MM.1S (cell line): ENCODE measurements around the gene RARRES2.

Source experiments
- EZH2 ChIP-seq: fragments of 300-600 bp; sonication (generic); optimal IDR thresholded peaks from 2 replicates; pipeline ENCODE3; 2017; ENCODE audit warnings: low read depth, mild to moderate bottlenecking, antibody characterized with exemption, low read length, mixed read lengths
- EZH2phosphoT487 ChIP-seq: fragments of 300-600 bp; sonication (generic); IDR thresholded peaks from 2 replicates; pipeline ENCODE4 v1.6.1; 2018; ENCODE audit warnings: antibody characterized with exemption, low read length
- TF ChIP-seq, protein P1 (sequence below): fragments of 300-600 bp; sonication (generic); IDR thresholded peaks from 2 replicates; pipeline ENCODE4 v1.5.1; 2016; ENCODE audit warnings: antibody characterized with exemption, low read length, mixed read lengths

- TF ChIP-seq, protein P1, sequence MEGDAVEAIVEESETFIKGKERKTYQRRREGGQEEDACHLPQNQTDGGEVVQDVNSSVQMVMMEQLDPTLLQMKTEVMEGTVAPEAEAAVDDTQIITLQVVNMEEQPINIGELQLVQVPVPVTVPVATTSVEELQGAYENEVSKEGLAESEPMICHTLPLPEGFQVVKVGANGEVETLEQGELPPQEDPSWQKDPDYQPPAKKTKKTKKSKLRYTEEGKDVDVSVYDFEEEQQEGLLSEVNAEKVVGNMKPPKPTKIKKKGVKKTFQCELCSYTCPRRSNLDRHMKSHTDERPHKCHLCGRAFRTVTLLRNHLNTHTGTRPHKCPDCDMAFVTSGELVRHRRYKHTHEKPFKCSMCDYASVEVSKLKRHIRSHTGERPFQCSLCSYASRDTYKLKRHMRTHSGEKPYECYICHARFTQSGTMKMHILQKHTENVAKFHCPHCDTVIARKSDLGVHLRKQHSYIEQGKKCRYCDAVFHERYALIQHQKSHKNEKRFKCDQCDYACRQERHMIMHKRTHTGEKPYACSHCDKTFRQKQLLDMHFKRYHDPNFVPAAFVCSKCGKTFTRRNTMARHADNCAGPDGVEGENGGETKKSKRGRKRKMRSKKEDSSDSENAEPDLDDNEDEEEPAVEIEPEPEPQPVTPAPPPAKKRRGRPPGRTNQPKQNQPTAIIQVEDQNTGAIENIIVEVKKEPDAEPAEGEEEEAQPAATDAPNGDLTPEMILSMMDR: no peak
- TF ChIP-seq EZH2 (no peak), EZH2phosphoT487 (no peak)
These were observed 11.9 kb downstream of the RARRES2 start for GRCh38 chr7:150329331-150330120.
